ENCODE measurements around the gene ZSCAN16. TPM values are rescaled to one million over a fixed set of nuclear protein-coding genes. Genes with fewer than 3 reads are reported as not detected.

Gene ZSCAN16
- total and polyA plus RNA-seq, 10 of the 15 experiments (the other 5 are each of a cell fraction or from before 2014, with no cell fraction given): 4.6 to 13.8 (median 10.3) TPM

- Histone ChIP-seq H3K27me3 (replicated peaks in 1 of 2; ENCODE audit: control insufficient read depth in 2 of 2, insufficient read depth in 2 of 2, low read length in 1 of 2) (no peaks in the 10 kb centered on the region), H3K4me1 (ENCODE audit: control insufficient read depth, insufficient read depth, low read length) (no peaks in the 10 kb centered on the region), H3K4me2 (ENCODE audit: control insufficient read depth, insufficient read depth) (no peak overlapping the region), H3K9me3 (replicated peaks; ENCODE audit: control insufficient read depth, insufficient read depth, low read length) (no peaks in the 10 kb centered on the region; the same call in 2 of the 3 replicates), H2AFZ (ENCODE audit: control insufficient read depth, low read depth, low read length) (no peak overlapping the region), H3K9ac (ENCODE audit: control insufficient read depth, insufficient read depth, low read length) (no peak overlapping the region), H3K79me2 (ENCODE audit: control insufficient read depth, insufficient read depth, low read length) (no peaks in the 10 kb centered on the region), H3K27ac (ENCODE audit: control insufficient read depth, insufficient read depth) (no peak overlapping the region), H3K4me3 (no peak overlapping the region), H3K36me3 (ENCODE audit: control insufficient read depth in 2 of 2, insufficient read depth in 2 of 2, low read length in 1 of 2) (no peaks in the 10 kb centered on the region), H4K20me1 (ENCODE audit: control insufficient read depth, insufficient read depth) (no peaks in the 10 kb centered on the region)
- ATAC-seq (no peak), FAIRE-seq (no peak), DNase-seq (ENCODE audit: low read depth, low spot score) (no peak)
- POLR2A ChIA-PET: no interaction called here
- no TSS peak for BruUV-seq (replicated peaks)
- RAD21 ChIA-PET (ENCODE audit: unreplicated experiment): no interaction called here
- SMC1A ChIA-PET (ENCODE audit: uncharacterized antibody, unreplicated experiment): no interaction called here
- WGBS (ENCODE audit: insufficient coverage, insufficient replicate concordance, low lambda C conversion rate, missing lambda C conversion rate): 94% methylated on average over 4 of the region's 4 CpGs
- TF ChIP-seq, protein P1, sequence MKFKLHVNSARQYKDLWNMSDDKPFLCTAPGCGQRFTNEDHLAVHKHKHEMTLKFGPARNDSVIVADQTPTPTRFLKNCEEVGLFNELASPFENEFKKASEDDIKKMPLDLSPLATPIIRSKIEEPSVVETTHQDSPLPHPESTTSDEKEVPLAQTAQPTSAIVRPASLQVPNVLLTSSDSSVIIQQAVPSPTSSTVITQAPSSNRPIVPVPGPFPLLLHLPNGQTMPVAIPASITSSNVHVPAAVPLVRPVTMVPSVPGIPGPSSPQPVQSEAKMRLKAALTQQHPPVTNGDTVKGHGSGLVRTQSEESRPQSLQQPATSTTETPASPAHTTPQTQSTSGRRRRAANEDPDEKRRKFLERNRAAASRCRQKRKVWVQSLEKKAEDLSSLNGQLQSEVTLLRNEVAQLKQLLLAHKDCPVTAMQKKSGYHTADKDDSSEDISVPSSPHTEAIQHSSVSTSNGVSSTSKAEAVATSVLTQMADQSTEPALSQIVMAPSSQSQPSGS (IDR thresholded peaks at IDR 0.05; ENCODE audit: low read length): no peak
- TF ChIP-seq RBBP5 (conservative IDR thresholded peaks at IDR 0.05) (no peak), HDAC2 (IDR thresholded peaks at IDR 0.05) (no peak), HDGF (IDR thresholded peaks at IDR 0.05) (no peak), CREM (IDR thresholded peaks at IDR 0.05; ENCODE audit: low read depth) (no peak), RUNX3 (IDR thresholded peaks at IDR 0.05; ENCODE audit: low read length) (no peak), YY1 (IDR thresholded peaks at IDR 0.05; ENCODE audit: low read depth, low read length) (no peak), SIN3A (IDR thresholded peaks at IDR 0.05; ENCODE audit: low read depth, low read length) (no peak), POU2F2 (IDR thresholded peaks at IDR 0.05; ENCODE audit: borderline replicate concordance, low read depth, low read length) (no peak)
- TF ChIP-seq, protein P2, sequence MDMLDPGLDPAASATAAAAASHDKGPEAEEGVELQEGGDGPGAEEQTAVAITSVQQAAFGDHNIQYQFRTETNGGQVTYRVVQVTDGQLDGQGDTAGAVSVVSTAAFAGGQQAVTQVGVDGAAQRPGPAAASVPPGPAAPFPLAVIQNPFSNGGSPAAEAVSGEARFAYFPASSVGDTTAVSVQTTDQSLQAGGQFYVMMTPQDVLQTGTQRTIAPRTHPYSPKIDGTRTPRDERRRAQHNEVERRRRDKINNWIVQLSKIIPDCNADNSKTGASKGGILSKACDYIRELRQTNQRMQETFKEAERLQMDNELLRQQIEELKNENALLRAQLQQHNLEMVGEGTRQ (IDR thresholded peaks at IDR 0.05; ENCODE audit: borderline replicate concordance, low read depth, low read length): no peak
- TF ChIP-seq, protein P3, sequence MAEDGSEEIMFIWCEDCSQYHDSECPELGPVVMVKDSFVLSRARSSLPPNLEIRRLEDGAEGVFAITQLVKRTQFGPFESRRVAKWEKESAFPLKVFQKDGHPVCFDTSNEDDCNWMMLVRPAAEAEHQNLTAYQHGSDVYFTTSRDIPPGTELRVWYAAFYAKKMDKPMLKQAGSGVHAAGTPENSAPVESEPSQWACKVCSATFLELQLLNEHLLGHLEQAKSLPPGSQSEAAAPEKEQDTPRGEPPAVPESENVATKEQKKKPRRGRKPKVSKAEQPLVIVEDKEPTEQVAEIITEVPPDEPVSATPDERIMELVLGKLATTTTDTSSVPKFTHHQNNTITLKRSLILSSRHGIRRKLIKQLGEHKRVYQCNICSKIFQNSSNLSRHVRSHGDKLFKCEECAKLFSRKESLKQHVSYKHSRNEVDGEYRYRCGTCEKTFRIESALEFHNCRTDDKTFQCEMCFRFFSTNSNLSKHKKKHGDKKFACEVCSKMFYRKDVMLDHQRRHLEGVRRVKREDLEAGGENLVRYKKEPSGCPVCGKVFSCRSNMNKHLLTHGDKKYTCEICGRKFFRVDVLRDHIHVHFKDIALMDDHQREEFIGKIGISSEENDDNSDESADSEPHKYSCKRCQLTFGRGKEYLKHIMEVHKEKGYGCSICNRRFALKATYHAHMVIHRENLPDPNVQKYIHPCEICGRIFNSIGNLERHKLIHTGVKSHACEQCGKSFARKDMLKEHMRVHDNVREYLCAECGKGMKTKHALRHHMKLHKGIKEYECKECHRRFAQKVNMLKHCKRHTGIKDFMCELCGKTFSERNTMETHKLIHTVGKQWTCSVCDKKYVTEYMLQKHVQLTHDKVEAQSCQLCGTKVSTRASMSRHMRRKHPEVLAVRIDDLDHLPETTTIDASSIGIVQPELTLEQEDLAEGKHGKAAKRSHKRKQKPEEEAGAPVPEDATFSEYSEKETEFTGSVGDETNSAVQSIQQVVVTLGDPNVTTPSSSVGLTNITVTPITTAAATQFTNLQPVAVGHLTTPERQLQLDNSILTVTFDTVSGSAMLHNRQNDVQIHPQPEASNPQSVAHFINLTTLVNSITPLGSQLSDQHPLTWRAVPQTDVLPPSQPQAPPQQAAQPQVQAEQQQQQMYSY (CRISPR knock-in tag; IDR thresholded peaks at IDR 0.05): no peak
- intact Hi-C loops (cut with micrococcal nuclease; ENCODE audit: unreplicated experiment): no loop called here
- CTCF ChIA-PET: no interaction called here
- in situ Hi-C loops (cut with MboI): no loop called here
Observed at GRCh38 chr6:28167068-28167467, 42.7 kb downstream of the ZSCAN16 start.

Data from GM12878 (cell line).